ENCODE measurements around the gene RBM28.

RBM28 gene

GRCh38 chr7:128360359-128360678, 16.6 kb upstream of the RBM28 start:
- no peaks in the 10 kb centered on the region for H3K27me3 ChIP-seq (ENCODE audit: insufficient read depth, low read depth, severe bottlenecking)
- no peak for DNase-seq
- H3K4me3 ChIP-seq (ENCODE audit: low read depth, low read length) = 0 out of 2 replicates have a peak overlapping the region, but pooled peaks have one; percentile 58
- H3K27ac ChIP-seq = no peak overlapping the region
- TF ChIP-seq, protein P1, sequence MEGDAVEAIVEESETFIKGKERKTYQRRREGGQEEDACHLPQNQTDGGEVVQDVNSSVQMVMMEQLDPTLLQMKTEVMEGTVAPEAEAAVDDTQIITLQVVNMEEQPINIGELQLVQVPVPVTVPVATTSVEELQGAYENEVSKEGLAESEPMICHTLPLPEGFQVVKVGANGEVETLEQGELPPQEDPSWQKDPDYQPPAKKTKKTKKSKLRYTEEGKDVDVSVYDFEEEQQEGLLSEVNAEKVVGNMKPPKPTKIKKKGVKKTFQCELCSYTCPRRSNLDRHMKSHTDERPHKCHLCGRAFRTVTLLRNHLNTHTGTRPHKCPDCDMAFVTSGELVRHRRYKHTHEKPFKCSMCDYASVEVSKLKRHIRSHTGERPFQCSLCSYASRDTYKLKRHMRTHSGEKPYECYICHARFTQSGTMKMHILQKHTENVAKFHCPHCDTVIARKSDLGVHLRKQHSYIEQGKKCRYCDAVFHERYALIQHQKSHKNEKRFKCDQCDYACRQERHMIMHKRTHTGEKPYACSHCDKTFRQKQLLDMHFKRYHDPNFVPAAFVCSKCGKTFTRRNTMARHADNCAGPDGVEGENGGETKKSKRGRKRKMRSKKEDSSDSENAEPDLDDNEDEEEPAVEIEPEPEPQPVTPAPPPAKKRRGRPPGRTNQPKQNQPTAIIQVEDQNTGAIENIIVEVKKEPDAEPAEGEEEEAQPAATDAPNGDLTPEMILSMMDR (IDR thresholded peaks at IDR 0.05; ENCODE audit: low read depth, low read length) = no peak
- no peaks in the 10 kb centered on the region for H3K36me3 ChIP-seq
- H3K9me3 ChIP-seq (ENCODE audit: severe bottlenecking) = no peaks in the 10 kb centered on the region

DNA sequence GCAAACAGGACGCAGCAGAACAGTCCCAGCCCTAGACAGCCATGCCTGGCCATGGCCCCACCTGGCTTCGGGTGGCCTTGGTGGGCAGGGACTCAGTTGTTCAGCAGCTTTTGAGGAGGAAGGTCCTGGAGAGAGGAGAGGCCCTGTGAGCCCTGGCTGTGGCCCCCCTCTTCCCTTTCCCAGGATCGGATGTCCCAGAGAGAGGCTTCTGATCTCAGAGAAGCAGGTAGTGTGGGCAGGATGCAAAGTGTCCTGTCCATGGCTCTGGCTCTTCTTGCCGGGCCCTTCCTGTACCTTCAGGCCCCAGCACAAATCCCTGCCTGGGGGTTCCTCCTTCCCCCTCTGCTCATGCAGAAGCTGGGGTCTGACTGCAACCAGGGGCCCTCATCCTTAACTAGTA, 16.2 kb upstream of the RBM28 start:
- Histone ChIP-seq H3K27ac (no peak overlapping the region), H3K27me3 (ENCODE audit: insufficient read depth, low read depth, severe bottlenecking) (no peaks in the 10 kb centered on the region), H3K9me3 (ENCODE audit: severe bottlenecking) (no peaks in the 10 kb centered on the region), H3K4me3 (ENCODE audit: low read depth, low read length) (no peak overlapping the region), H3K36me3 (no peaks in the 10 kb centered on the region)
- TF ChIP-seq, protein P1 (IDR thresholded peaks at IDR 0.05; ENCODE audit: low read depth, low read length) = no peak
- no peak for DNase-seq

GRCh38 chr7:128359336-128359735, 15.6 kb upstream of the RBM28 start:
- Histone ChIP-seq H3K27me3 (ENCODE audit: insufficient read depth, low read depth, severe bottlenecking) (no peaks in the 10 kb centered on the region), H3K36me3 (no peaks in the 10 kb centered on the region), H3K27ac (no peak overlapping the region), H3K4me3 (ENCODE audit: low read depth, low read length) (no peak overlapping the region), H3K9me3 (ENCODE audit: severe bottlenecking) (no peaks in the 10 kb centered on the region)
- TF ChIP-seq, protein P1 (IDR thresholded peaks at IDR 0.05; ENCODE audit: low read depth, low read length) = no peak
- DNase-seq = no peak

- TF ChIP-seq, protein P1 (IDR thresholded peaks at IDR 0.05; ENCODE audit: low read depth, low read length) = no peak
- no peak overlapping the region for H3K27ac ChIP-seq
- no peaks in the 10 kb centered on the region for H3K9me3 ChIP-seq (ENCODE audit: severe bottlenecking)
- H3K27me3 ChIP-seq (ENCODE audit: insufficient read depth, low read depth, severe bottlenecking) = no peaks in the 10 kb centered on the region
- no peaks in the 10 kb centered on the region for H3K36me3 ChIP-seq
- no peak overlapping the region for H3K4me3 ChIP-seq (ENCODE audit: low read depth, low read length)
- no peak for DNase-seq
Observed at GRCh38 chr7:128358233-128358632, 14.5 kb upstream of the RBM28 start.

DNA sequence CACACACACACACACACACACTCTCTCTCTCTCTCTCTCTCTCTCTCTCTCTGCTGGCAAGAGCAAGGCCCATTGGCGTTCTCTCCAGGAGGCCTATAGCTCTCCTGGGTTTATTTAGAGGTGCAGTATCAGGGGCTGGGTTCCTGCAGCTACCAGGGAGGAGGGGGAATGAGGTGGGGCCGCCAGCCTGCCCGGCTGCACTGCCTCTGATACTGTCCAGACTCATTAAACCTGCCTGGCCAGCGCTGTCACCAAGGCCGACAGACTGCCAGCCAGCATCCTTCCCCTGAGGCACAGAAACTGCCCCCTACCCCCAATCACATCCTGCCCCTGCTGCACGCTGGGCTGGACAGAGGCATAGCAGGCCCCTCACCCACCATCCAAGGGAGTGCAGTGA, 13.5 kb upstream of the RBM28 start:
- Histone ChIP-seq H3K36me3 (no peaks in the 10 kb centered on the region), H3K27me3 (ENCODE audit: insufficient read depth, low read depth, severe bottlenecking) (no peaks in the 10 kb centered on the region), H3K27ac (no peak overlapping the region), H3K4me3 (ENCODE audit: low read depth, low read length) (no peak overlapping the region), H3K9me3 (ENCODE audit: severe bottlenecking) (no peaks in the 10 kb centered on the region)
- TF ChIP-seq, protein P1 (IDR thresholded peaks at IDR 0.05; ENCODE audit: low read depth, low read length) = no peak
- DNase-seq = no peak

GRCh38 chr7:128356546-128357216, 13.0 kb upstream of the RBM28 start:
- Histone ChIP-seq H3K4me3 (ENCODE audit: low read depth, low read length) (no peak overlapping the region), H3K27ac (no peak overlapping the region), H3K36me3 (no peaks in the 10 kb centered on the region), H3K9me3 (ENCODE audit: severe bottlenecking) (no peaks in the 10 kb centered on the region), H3K27me3 (ENCODE audit: insufficient read depth, low read depth, severe bottlenecking) (no peaks in the 10 kb centered on the region)
- DNase-seq = peak; percentile 36
- TF ChIP-seq, protein P1 (IDR thresholded peaks at IDR 0.05; ENCODE audit: low read depth, low read length) = no peak

All from WERI-Rb-1 (cell line).